Measurements from ENCODE around the gene TCN2.

Gene TCN2

GRCh38 chr22:30578481-30578880 lies 28.5 kb upstream of the TCN2 start:
- H3K4me3 ChIP-seq (ENCODE audit: low read depth, low read length): no peak overlapping the region
- DNase-seq (ENCODE audit: low read depth, low spot score): no peak
- in situ Hi-C loops (cut with HindIII; ENCODE audit: low sequenced_read_pairs): no loop called here
- no peak for TF ChIP-seq CTCF (IDR thresholded peaks at IDR 0.05; ENCODE audit: low read depth, low read length)

GRCh38 chr22:30580896-30581295 lies 26.1 kb upstream of the TCN2 start:
- no peak for TF ChIP-seq CTCF (IDR thresholded peaks at IDR 0.05; ENCODE audit: low read depth, low read length)
- no peak for DNase-seq (ENCODE audit: low read depth, low spot score)
- in situ Hi-C loops (cut with HindIII; ENCODE audit: low sequenced_read_pairs): no loop called here
- no peak overlapping the region for H3K4me3 ChIP-seq (ENCODE audit: low read depth, low read length)

GRCh38 chr22:30582051-30582450 lies 24.9 kb upstream of the TCN2 start:
- no peak overlapping the region for H3K4me3 ChIP-seq (ENCODE audit: low read depth, low read length)
- no peak for TF ChIP-seq CTCF (IDR thresholded peaks at IDR 0.05; ENCODE audit: low read depth, low read length)
- in situ Hi-C loops (cut with HindIII; ENCODE audit: low sequenced_read_pairs): no loop called here
- DNase-seq (ENCODE audit: low read depth, low spot score): no peak

GRCh38 chr22:30582788-30583545 lies 24.0 kb upstream of the TCN2 start:
- H3K4me3 ChIP-seq (ENCODE audit: low read depth, low read length): no peak overlapping the region
- in situ Hi-C loops (cut with HindIII; ENCODE audit: low sequenced_read_pairs): no loop called here
- TF ChIP-seq CTCF (IDR thresholded peaks at IDR 0.05; ENCODE audit: low read depth, low read length): no peak

GRCh38 chr22:30584441-30584840 lies 22.5 kb upstream of the TCN2 start:
- no peak overlapping the region for H3K4me3 ChIP-seq (ENCODE audit: low read depth, low read length)
- in situ Hi-C loops (cut with HindIII; ENCODE audit: low sequenced_read_pairs): no loop called here

More at GRCh38 chr22:30582788-30583545, 24.0 kb upstream of the TCN2 start:
- DNase-seq (ENCODE audit: low read depth, low spot score): no peak

GRCh38 chr22:30586414-30586813 lies 20.6 kb upstream of the TCN2 start:
- no peak overlapping the region for H3K4me3 ChIP-seq (ENCODE audit: low read depth, low read length)
- DNase-seq (ENCODE audit: low read depth, low spot score): no peak
- in situ Hi-C loops (cut with HindIII; ENCODE audit: low sequenced_read_pairs): no loop called here
- no peak for TF ChIP-seq CTCF (IDR thresholded peaks at IDR 0.05; ENCODE audit: low read depth, low read length)

More at GRCh38 chr22:30584441-30584840, 22.5 kb upstream of the TCN2 start:
- no peak for TF ChIP-seq CTCF (IDR thresholded peaks at IDR 0.05; ENCODE audit: low read depth, low read length)
- no peak for DNase-seq (ENCODE audit: low read depth, low spot score)
